Right lobe of liver (tissue), 6 donors: ENCODE results near the gene HOXD8. TPM values are rescaled to one million over a fixed set of nuclear protein-coding genes. Genes with fewer than 3 reads are reported as not detected.

Experiments used
- ATAC-seq, 4 donors: fragments of 200-7000 bp; cut with Tn5 transposase; one replicate each; pipeline ENCODE4 v1.9.1; 2020; ENCODE audit warnings: mild to moderate bottlenecking in 4 of 4, moderate library complexity in 4 of 4
- DNase-seq, 3 donors: peaks; one replicate each; pipeline ENCODE4 v3.0.0-alpha.2; 2020
- H3K27ac ChIP-seq, 3 donors: fragments of 200-600 bp; one replicate each; pipeline ENCODE4 v1.8.0; 2022
- H3K27me3 ChIP-seq, 2 donors: fragments of 200-600 bp; one replicate each; pipeline ENCODE4 v1.8.0; 2022
- H3K36me3 ChIP-seq, 4 donors: fragments of 200-600 bp; sonication (generic) in 1 of 4; one replicate each; pipeline versions ENCODE4 v1.5.1 to v1.8.0; 2017 to 2022; ENCODE audit warnings: control low read depth in 1 of 4
- H3K4me1 ChIP-seq, 4 donors: fragments of 200-600 bp; sonication (generic) in 1 of 4; one replicate each; pipeline versions ENCODE4 v1.5.1 to v1.8.0; 2017 to 2022; ENCODE audit warnings: control low read depth in 1 of 4
- H3K4me3 ChIP-seq, 3 donors: fragments of 200-600 bp; one replicate each; pipeline ENCODE4 v1.8.0; 2022
- H3K9me3 ChIP-seq, 4 donors: fragments of 200-600 bp; sonication (generic) in 1 of 4; one replicate each; pipeline versions ENCODE4 v1.5.1 to v1.8.0; 2017 to 2022; ENCODE audit warnings: control low read depth in 1 of 4
- POLR2A ChIP-seq: fragments of 450-650 bp; IDR thresholded peaks from one replicate; pipeline ENCODE4 v1.6.1; 2017; ENCODE audit warnings: antibody characterized with exemption, mild to moderate bottlenecking
- WGBS: methylation state at CpG from one replicate; pipeline ENCODE4 v1.1.6; 2018; ENCODE audit warnings: low coverage, low lambda C conversion rate; ENCODE audit not compliant: insufficient coverage; ENCODE audit errors: missing lambda C conversion rate; 5-methylcytosine and 5-hydroxymethylcytosine counted together
- intact Hi-C, 2 donors: fragments of 100-400 bp; cut with DNase I; formaldehyde crosslinking; loops; one replicate each; pipeline versions ENCODE4 v1.11.2 to v1.14.1; 2022
- total RNA-seq, 6 experiments: library from RNA; depleted of rRNA in 2 of 6; stranded (reverse); fragments of >200 nt in 2 of 6; fragmentation: NEBNext Ultra II Directional in 3 of 6; extraction: Animal tissue kit (Norgen Biotek cat#: 25700) in 3 of 6; gene quantifications; one replicate each; pipeline versions ENCODE4 v1.1.0 to v1.2.4, GENCODE V29; 2016 to 2023
- TF ChIP-seq, protein P1 (sequence below), 4 donors: fragments of 200-600 bp in 3 of 4; fragments of 450-650 bp in 1 of 4; IDR thresholded peaks; one replicate each; pipeline versions ENCODE4 v1.5.1 to v1.8.0; 2016 to 2022; ENCODE audit warnings: antibody characterized with exemption in 4 of 4, mild to moderate bottlenecking in 2 of 4
- donor health status: DM: no; HTN: yes; CAD: no.
- donor health status: DM: no; HTN: no; CAD: no.
- donor health status: DM: no; HTN: no; CAD: no.
- donor health status: DM: no; HTN: yes; CAD: no.
- donor health status: DM: no; HTN: yes; CAD: no.

The HOXD8 gene
- total RNA-seq, 6 experiments from 2014 or later, result 0.74 TPM; not detected in 5

DNA sequence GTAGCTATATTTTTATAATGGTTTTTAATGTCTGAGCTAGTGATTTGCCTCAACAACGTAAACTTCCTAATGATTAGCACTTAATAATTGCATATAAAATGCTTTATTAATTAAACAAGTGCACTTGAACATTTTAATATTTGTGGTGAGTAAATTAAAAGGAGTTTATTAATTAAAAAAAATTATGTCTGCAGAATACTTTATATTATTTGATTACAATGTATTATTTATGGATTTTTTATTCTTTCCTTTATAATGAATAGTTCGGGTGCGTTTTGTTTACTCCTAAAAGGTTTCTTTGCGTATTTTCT is 2.3 kb downstream of the HOXD8 start:
- DNase-seq, result no peak
- ATAC-seq, result no peak
- peaks cover 27 to 75% of the 10 kb centered on the region in 2 donors for H3K27me3 ChIP-seq
- TF ChIP-seq, protein P1, sequence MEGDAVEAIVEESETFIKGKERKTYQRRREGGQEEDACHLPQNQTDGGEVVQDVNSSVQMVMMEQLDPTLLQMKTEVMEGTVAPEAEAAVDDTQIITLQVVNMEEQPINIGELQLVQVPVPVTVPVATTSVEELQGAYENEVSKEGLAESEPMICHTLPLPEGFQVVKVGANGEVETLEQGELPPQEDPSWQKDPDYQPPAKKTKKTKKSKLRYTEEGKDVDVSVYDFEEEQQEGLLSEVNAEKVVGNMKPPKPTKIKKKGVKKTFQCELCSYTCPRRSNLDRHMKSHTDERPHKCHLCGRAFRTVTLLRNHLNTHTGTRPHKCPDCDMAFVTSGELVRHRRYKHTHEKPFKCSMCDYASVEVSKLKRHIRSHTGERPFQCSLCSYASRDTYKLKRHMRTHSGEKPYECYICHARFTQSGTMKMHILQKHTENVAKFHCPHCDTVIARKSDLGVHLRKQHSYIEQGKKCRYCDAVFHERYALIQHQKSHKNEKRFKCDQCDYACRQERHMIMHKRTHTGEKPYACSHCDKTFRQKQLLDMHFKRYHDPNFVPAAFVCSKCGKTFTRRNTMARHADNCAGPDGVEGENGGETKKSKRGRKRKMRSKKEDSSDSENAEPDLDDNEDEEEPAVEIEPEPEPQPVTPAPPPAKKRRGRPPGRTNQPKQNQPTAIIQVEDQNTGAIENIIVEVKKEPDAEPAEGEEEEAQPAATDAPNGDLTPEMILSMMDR (IDR thresholded peaks at IDR 0.05), result no peak
- TF ChIP-seq POLR2A, result no peak
- H3K36me3 ChIP-seq, result no peaks in the 10 kb centered on the region
- WGBS, result 13% methylated on average over 4 of the region's 4 CpGs
- H3K4me3 ChIP-seq, result no peak overlapping the region
- H3K4me1 ChIP-seq, result peaks cover 0 to 12% (median 0%) of the 10 kb centered on the region in 4 donors
- intact Hi-C loops, result no loop called here
- H3K9me3 ChIP-seq, result no peaks in the 10 kb centered on the region
- H3K27ac ChIP-seq, result no peak overlapping the region

DNA sequence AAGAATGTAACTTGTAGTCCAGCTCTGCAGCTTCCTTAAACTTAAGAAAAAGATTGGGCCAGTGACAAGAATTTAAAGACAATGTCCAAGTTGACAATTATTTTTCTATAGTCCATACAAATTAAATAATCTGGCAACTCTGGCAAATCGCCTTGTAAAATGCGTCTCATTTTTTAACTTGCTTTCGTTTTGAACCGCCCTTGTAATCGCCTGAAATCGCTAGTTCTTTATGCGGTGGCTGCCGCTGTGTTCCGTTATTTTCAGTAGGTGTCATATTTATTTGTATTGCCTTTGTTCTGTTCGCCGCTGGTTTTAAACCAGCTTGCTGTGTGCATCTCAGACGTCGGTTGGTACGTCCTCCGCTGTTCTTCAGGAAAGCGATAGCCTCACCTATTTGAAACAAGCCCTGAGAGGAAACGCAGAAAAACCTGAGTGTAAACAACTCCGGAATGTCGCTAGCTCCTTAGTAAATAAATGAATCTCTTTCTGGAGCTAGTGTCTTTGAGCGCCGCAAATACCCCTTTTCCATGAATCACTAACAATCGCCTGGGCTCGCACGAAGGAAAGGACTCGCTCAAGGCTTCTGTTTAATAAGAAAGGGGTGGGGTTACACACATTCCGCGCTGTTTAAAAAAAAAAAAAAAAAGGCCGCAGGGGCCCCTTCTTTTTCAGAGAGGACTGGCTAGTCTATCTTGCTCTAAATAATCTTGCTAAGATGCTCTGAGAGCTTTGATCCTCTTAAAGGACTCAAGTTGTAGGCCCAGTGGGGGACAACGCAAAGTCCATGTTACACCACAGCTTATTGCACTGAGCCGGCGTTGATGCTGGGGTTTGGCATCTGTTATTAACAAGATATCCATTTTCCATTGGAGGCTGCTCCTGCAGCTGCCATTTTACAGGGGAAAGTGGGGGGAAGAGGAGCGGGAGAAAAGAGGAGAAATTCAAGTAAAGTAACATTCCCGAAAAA is 3.0 kb downstream of the HOXD8 start:
- H3K9me3 ChIP-seq, result no peaks in the 10 kb centered on the region
- 6% methylated on average over 33 of the region's 33 CpGs for WGBS
- H3K4me1 ChIP-seq, result peaks cover 0 to 12% (median 0%) of the 10 kb centered on the region in 4 donors
- ATAC-seq (no peak), DNase-seq (no peak)
- intact Hi-C loops, result no loop called here
- TF ChIP-seq POLR2A, result no peak
- TF ChIP-seq, protein P1 (IDR thresholded peaks at IDR 0.05), result no peak
- H3K4me3 ChIP-seq, result no peak overlapping the region
- H3K36me3 ChIP-seq, result no peaks in the 10 kb centered on the region
- peaks cover 28 to 79% of the 10 kb centered on the region in 2 donors for H3K27me3 ChIP-seq
- H3K27ac ChIP-seq, result no peak overlapping the region

DNA sequence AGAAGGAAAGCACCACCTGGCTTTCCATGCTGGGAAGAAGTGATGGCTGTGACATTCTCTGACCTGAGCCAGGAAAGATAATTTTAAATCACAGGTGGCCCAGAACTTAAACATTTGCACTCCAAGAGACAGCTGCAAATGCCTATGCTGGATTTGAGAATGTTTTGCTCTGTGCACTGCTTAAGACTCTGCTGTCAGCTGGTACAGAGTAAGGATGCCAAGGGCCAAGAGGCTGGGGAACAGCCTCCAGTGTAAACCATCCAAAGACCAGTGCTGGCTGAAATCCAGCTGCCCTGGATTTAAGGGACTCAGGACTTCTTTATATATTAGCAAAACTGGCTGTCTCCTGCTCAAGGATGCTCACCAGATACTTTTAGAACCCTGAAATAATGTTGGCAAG is 3.9 kb downstream of the HOXD8 start:
- ATAC-seq (no peak), DNase-seq (no peak)
- H3K4me1 ChIP-seq, result peaks cover 0 to 12% (median 0%) of the 10 kb centered on the region in 4 donors
- TF ChIP-seq POLR2A, result no peak
- TF ChIP-seq, protein P1 (IDR thresholded peaks at IDR 0.05), result no peak
- no peaks in the 10 kb centered on the region for H3K9me3 ChIP-seq
- no peak overlapping the region for H3K27ac ChIP-seq
- peaks cover 33 to 81% of the 10 kb centered on the region in 2 donors for H3K27me3 ChIP-seq
- H3K36me3 ChIP-seq, result no peaks in the 10 kb centered on the region
- intact Hi-C loops, result no loop called here
- no peak overlapping the region for H3K4me3 ChIP-seq

DNA sequence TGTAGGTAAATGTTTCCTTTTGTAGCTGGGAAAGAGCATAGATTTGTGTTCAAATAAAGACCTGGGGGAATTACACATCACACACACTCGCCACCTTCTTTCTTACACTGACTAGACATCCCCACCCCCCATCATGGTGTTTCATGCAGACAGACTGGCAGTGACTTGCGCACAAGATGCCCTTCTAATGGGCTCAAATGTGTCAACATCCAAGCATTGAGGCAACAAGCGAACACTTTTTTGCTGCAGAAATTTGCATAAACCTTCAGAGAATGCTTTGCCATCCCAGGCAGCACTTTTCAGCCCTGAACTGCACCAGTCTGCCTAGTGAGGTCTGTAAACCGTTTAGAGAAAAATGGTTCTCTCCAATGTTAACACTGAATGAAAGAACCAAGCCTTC is 4.5 kb downstream of the HOXD8 start:
- Histone ChIP-seq H3K9me3 (no peaks in the 10 kb centered on the region), H3K27me3 (peaks cover 38 to 79% of the 10 kb centered on the region in 2 donors), H3K4me1 (peaks cover 0 to 12% (median 0%) of the 10 kb centered on the region in 4 donors), H3K27ac (no peak overlapping the region), H3K4me3 (no peak overlapping the region), H3K36me3 (no peaks in the 10 kb centered on the region)
- 17% methylated on average over 4 of the region's 4 CpGs for WGBS
- DNase-seq (no peak), ATAC-seq (no peak)
- intact Hi-C loops, result no loop called here
- TF ChIP-seq, protein P1 (IDR thresholded peaks at IDR 0.05), result no peak
- no peak for TF ChIP-seq POLR2A
